HG03060 (cell line): ENCODE results near the gene COL13A1.

Source experiments
- ATAC-seq: cut with Tn5 transposase; IDR thresholded peaks from one replicate; pipeline ENCODE4 v1.9.1; 2021; ENCODE audit warnings: low read depth, moderate number of reproducible peaks; ENCODE audit not compliant: unreplicated experiment

The COL13A1 gene

DNA sequence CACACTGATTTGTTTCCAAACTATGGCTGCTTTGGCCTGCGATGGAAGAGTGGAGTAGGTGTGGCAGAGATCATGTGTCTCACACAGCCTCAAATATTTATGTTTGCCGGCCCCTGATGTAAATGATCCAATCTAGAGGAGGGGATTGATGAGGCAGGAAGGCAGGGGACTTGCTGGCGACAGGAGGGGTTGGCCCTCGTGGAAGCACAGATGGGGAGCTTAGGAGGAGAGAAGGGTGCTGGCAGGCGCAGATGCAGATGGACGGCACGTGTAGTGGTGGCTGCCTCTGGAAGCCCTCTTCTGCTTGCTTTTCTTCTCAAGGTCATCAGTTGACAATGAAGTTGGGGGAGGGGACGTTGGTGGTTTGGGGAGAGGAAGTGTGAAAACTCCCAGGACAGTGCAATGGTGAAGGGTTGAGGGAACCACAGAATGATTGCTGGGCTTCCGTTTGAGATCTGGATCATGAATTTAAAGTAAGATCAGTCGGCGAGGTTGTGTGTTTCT is 15.4 kb downstream of the COL13A1 start:
- no peak for ATAC-seq

DNA sequence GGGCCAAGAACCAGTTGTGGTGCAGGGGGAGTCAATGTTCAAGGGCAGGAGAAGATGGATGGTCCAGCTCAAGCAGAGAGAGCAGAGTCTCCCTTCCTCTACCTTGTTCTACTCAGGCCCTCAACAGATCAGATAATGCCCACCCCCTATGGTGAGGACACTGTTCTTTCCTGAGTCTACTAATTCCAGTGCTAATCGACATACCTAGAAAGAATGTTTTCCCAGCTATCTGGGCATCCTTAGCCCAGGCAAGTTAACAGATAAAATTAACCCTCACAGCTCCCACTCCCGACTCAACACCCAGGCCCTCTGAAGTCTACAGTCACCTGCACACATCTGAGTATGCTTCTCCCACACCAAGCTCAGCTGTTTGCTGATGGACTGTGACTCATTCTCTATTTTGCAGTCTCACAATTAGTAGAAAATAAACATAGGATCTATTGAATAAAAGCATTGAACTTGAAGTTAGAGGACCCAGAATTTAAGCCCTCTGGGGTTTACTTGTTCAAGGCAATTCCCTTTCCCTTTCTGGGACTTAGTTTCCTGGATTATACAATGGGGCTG is 17.1 kb downstream of the COL13A1 start:
- no peak for ATAC-seq

DNA sequence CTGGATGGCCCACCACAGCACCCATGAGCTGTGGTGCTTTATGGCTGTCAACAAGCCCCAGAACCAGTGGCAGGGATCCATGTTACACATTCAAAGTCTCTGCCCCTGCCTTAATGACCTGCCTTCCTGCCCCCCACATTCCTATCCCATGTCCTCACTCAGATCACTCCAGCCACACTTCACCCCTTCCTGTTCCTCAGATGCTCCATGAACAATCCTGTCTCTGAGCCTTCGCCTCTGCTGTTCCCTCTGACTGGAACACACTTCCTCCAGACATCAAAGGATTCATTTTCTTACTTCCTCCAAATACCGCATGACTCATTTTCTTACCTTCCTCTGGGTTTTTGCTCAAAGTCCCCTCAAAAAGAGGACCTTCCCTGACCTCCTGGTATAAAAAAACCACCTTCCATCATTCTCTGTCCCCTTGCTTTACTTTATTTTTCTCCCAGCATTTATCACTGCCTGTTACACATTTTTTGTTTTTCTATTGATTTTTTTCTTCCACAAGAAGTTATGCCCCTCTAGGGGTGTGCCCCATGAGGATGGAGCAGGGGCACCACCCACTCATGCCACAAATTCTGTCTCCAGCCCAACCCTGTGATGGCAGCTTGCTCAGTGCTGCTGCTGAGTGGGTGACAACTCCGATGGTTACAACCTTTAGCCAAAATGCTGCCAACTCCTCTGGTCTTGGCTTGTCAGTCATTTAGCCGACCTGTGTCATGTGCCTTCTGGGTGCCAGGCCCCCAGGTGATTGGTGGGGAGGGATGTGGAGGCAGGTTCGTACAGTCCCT is 18.2 kb downstream of the COL13A1 start:
- no peak for ATAC-seq

DNA sequence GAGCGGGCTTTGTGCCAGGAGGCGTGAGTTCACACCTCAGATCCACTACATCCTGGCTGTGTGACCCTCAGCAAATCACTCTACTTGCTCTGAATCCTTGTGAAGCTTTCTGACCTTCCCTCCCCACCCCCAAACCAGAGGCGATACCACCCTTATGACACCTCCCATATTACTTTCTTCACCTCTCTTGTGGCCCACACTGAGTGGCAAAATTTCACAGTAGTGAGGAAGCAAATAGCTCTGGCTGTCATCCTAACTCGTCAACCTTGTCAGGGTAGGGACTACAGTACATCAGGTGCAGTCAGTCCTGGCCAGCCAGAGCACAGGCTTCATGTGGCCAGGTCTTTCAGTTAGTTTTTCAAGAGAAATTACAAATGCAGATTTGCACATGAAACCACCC is 19.1 kb downstream of the COL13A1 start:
- no peak for ATAC-seq

DNA sequence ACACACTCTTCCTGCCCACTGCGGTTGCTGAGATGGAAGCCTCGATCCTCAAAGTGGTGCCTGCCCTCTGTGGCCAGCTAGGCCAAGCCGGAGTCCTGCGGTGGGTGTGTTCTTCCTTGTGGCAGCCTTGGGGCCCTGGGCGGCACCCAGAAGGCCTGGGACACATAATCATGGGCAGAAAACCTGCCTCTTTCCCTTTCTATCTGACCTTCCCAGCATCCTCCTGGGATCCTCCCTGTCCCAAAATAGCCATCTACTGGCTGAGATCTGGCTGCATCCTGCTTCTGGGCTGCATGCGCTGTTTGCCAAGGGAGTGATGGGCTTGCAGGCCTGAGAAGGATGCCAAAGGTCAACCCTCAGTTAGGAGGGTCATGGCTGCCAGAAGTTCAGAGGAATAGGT is 23.9 kb downstream of the COL13A1 start:
- ATAC-seq, result no peak

DNA sequence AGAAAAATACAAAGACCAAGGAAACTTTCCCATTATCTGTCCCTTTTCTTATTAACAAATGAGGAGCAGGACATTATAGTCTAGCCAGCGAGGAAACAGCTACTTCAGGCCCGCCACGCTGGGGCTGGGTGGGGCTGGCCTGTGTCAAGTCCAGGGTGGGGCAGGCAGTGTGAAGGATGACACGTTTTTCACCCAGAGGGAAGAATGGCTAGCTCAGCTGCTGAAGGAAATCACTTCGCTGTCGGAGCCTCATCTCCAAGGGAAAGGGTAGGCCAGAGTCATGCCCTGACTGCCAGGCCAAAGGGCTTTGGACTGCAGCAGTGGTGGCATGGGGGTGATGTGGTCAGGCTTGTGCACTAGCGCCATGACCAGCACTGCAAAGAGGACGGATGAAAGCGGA is 24.4 kb downstream of the COL13A1 start:
- no peak for ATAC-seq

DNA sequence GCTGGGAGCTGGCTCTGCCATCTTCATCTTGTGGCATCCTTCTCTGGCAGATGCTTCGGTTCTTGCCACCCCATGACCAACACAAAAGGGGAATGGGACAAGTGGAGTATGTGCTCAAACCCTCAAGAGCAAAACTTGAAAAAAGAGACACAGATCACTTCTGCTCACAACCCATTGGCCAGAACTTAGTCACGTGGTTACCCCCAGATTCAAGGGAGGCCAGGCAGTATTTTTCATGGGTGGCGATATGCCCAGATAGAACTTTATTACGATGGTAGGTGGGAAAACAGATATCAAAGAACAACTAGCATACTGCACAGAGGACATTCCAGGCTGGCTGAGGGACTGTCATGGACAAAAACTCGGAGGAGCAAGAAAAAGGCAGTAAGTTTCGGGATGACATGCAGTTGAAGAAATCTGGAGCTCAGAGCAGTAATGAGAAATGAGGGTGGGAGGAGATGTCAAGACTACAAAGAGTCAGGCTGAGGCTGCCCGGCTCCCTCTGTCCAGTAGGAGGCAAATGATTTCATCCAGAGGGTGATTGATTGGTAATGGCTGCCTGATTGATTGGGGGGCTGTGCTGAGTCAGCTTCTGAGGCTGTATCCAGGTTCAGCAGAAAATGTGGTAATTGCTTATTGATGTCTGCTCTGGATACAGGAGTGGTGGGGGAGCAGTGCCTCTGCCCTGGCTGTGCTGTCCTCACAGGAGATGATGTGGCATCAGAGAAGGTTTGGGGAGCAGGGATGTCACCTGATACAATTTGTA is 25.3 kb downstream of the COL13A1 start:
- ATAC-seq, result no peak

DNA sequence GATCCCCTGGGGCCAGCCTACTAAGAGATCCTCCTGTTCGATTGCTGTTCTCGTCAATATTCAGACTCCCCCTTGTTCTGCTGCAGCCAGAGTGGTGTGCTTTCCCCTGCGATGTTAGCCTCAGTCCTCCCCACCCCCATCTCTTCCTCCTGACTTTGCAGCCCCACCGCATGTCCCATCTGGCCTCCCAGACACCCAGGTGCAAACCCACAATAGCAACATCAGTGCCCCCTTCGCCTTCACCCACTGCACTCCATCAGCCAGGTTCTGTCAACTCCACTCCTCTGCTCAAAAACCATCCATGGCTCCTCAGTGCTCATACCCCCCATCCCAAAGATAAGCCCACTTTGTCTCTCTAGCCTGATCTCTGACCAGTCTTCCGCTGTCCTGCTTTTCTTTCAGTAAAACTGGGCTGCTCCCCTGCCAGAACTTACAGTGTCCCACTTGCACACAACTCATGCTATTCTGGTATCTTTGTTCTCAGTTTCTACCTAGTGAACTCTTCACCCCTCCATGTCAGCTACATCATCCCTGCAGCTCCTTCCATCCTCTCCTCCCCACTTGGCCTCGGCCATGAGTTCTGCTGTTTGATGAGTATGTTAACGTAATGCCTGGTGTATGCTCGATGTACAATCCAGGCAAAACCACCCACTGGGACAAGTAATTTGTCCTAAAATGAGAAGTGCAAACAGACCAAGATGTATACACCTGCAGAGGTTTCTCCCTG is 26.6 kb downstream of the COL13A1 start:
- no peak for ATAC-seq

DNA sequence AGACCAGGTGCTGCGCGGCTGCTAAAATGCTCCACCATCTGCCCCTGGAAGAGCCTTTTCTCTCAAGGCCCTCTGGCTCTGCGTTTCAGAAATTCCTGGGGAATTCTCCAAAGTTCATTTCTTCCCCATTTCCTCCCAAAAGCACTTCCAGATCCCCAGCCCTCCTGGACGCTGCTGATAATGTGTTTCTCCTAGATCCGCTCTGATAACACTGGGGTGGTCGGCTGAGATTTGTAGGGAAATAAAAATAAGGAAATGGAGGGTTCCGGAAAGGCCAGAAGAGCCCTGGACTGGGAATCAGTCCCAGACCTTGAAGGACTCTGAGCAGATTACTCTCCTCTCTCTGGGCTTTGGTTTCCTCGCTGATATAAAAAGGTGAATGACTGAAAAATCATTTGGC is 28.1 kb downstream of the COL13A1 start:
- ATAC-seq, result no peak

DNA sequence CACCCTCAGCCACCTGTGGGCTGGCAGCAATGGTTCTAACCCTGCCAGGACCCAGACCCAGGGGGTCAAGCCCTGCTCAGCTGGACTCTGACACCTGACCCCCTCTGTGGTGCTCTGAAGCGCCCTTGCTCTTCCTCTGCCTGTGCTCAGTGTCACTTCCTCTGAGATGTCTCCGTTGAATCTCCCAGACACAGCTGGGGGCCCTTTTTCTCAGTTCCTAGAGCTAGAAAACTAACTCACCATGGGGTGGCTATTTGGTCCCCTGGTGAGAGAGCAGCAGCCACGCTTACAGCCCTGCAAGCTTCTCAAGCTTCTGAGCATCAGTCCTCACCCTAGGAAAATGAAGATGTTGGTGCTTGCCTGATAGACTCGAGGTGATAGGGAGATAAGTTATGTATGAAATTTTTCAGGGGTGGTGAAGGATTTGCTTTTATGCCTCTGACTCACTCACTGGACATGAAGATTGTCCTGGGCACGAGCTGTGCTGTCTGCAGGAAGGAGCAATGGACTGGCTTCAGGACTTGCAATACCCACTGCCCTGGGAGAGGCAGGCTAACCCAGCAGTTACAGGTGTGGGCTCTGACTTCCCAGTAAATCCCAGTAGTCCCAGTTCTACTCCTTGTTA is 29.6 kb downstream of the COL13A1 start:
- ATAC-seq, result no peak

DNA sequence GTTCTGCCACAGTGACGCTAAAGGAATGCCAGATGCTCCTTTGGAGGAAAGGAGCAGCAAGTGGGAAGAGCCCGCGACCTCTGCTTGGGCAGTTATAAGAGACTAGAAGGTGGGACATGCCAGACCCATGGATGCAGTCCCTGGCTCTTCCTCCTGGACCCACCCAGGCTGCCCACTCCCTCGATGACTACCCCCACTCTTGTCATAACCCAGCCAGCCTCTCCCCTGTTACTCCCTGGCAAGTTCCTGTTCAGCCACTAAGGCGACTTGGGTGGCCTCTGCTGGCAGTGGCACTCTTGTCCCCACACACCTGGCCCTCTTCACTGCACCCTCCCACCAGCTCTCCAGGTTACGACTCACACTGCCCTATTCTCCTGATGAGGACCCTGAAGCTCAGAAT is 33.5 kb downstream of the COL13A1 start:
- no peak for ATAC-seq

DNA sequence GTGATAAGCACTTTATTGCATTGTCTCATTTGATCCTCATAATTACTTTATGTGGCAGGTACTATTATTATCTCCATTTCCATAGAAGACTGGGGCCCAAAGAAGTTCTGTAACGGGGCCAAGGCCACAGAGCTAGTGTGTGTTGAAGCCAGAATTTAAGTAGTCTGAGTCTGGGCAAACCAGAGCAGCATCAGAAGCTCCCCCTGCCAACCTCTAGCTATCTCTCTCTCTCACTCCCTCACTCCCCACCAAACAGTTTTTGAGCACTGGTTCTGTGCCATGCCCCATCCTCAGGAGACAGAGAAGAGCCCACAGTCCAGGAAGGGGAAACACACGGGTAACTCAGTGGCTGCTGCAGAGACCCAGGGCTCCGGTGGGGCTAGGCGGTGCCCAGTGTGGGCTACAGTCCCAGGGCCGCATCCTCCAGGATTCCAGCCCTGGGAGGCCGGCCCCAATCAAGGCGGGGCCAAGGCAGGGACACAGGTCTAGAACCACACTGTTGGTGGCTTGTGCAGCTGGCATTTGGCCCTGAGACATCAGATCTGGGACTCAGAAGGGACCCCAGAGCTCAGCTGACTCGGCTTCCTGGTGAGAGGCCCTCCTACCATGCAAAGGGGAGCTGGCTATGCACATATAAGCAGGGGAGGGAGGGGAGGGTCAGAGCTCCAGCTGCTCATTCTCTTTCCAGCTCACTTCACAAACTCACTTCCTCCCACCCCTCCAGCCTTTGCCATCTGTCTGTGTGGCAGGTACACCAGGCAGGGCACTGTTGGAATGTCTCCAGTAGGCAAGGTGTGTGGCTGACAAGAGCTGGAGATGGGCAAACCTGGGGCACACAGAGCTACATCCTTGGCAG is 34.4 kb downstream of the COL13A1 start:
- ATAC-seq, result no peak

DNA sequence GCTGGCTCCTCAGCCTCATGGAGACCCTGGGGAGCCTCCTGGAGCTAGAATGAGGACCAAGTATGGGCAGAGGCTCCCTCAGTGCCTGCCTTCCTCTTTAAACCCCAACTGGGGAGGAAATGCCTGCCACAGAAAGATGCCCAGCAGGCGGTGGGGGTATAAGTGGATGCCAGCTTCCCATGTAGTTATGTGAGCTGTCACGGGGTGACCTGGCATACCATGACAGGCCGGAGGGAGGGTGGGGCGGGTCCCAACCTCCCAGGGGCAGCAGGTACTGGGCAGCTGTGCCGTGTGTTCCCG is 35.0 kb downstream of the COL13A1 start:
- ATAC-seq, result no peak

DNA sequence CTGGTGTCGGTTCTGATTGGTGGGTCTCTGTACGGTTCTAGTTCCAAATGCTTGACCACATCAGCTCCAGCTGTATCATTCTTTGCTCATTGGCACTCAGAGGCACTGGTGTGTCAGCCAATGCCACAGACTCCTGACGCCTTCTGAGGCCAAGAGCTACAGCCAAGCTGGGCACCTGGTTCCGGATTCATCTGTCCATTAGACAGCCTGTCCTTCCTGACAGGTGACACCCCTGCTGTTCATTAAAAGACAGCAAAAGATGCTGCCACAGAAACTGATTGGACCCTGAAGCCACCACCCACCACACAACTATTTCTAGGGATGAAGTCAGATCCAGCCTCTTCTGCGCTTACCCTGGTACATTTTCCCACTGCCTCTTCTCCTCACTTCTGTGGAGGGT is 35.6 kb downstream of the COL13A1 start:
- ATAC-seq, result no peak

DNA sequence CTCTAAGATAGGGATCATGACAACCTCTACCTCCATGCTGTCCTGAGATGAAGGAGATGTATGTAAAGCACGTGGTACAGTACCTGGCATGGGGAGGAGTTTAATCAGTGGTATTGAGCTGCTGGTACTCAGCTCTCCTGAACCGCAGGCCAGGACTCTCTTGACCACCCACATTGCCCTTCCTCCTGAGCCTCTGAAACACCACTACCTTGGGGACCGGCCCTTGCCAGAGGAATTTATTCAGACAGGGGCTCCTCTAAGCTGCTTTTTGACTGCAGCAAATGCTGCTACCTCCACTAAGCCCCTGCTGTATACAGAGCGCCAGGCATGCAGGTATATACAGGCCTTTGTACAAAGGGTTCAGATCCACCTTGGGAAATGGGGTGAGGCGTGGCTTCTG is 36.7 kb downstream of the COL13A1 start:
- no peak for ATAC-seq

DNA sequence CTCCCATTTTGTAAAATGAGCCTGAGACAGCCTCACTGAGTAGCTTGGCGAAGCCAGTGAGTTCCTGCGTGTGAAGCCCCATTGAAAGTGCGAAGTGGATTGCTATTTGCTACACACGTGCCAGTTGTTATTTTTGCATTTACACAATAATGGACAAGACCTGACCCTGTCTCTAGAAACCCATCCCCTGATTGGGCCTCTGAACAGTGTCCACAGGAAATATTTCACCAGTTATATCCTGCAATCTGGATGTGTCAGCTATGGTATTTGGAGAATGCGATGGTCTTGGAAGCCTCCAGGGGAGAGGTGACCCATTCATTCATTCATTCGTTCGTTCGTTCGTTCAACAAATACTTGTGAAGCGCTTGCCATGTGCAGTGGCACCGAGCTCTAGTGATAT is 37.1 kb downstream of the COL13A1 start:
- no peak for ATAC-seq

DNA sequence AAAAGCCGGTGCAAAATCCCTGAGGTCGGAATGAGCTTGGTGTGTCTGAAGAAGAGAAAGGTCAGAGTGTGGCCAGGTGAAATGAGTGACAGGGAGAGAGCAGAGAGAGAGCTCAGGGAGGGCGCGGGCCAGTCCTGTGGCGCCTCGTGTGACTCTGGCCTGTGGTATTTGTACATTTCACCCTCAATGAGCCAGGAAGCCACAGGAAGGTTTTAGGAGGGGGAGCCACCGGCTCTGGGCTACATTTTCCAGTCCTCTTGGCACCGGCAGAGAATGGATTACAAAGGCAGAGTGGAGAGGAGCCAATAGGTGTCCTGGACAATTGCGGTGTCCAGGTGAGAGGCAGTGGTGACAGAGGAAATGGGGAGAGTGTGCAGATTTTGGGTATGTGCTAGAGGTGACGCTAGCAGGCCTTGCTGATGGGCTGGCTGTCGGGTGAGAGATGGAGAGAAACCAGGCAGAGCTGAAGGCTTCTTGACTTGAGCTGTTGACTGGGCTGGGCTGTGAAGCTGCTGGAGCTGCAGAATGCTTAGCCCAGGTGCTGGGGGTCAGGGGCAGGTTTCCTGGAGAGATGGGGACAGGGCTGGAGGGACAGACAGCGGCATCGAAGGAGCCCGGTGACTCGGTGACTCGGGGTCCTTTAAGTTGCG is 38.1 kb downstream of the COL13A1 start:
- ATAC-seq, result no peak

DNA sequence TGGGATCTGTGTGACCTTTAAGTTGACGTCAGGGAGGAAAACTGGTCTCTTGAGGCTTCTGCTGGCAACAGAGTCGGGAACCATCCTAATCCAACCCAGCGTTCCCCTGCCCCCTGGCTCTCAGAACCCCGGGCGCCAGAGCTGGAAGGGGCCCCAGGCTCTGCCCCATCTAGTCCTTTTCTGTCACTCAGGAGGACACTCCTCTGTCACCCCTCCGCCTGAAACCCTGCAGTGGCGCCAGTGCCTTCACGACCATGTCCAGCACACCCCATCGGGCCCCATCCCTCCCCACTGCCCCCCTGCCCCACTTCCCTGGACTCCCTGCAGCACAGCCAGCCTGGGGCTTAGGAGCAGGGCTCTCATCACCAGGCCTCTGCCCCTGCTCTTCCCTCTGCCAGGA is 39.1 kb downstream of the COL13A1 start:
- ATAC-seq, result no peak

DNA sequence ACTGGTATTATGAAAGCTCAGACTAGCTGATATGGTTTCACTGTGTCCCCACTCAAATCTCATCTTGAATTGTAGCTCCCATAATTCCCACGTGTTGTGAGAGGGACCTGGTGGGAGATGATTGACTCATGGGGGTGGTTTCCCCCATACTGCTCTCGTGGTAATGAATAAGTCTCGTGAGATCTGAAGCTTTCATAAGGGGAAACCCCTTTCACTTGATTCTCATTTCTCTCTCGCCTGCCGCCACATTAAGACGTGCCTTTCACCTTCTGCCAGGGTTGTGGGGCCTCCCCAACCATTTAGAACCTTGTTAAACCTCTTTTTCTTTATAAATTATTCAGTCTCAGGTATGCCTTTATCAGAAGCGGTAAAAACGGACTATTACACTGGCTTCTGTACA is 40.3 kb downstream of the COL13A1 start:
- no peak for ATAC-seq
